ENCODE measurements around the gene TNF. TPM values are rescaled to one million over a fixed set of nuclear protein-coding genes. Genes with fewer than 3 reads are reported as not detected.
A peak's percentile ranks its signal among the peaks of the same experiment; 100 is the strongest.

The TNF gene
- total RNA-seq, 1 donor from 2014 or later: 0.35 TPM

DNA sequence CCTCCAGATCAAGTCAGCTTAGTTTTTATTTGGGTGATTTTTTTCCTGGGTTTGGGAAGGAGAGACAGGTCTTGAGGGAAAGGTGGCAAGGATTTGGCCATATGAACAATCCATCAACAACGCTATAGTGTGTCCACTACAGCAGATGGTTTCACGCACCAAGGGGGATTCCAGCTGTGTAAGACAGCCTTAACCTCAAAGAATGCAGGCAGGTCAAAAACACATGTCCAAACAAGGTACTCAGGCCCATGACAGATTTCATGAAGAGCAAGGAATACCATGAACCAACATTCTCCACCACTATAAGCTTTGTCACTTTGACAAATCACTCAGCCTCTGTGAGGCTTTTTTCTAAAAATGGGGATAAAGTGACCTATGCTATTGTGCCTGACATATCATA, 41.6 kb downstream of the TNF start:
- DNase-seq (no peak), ATAC-seq (no peak)
- intact Hi-C loops (cut with micrococcal nuclease): no loop called here

DNA sequence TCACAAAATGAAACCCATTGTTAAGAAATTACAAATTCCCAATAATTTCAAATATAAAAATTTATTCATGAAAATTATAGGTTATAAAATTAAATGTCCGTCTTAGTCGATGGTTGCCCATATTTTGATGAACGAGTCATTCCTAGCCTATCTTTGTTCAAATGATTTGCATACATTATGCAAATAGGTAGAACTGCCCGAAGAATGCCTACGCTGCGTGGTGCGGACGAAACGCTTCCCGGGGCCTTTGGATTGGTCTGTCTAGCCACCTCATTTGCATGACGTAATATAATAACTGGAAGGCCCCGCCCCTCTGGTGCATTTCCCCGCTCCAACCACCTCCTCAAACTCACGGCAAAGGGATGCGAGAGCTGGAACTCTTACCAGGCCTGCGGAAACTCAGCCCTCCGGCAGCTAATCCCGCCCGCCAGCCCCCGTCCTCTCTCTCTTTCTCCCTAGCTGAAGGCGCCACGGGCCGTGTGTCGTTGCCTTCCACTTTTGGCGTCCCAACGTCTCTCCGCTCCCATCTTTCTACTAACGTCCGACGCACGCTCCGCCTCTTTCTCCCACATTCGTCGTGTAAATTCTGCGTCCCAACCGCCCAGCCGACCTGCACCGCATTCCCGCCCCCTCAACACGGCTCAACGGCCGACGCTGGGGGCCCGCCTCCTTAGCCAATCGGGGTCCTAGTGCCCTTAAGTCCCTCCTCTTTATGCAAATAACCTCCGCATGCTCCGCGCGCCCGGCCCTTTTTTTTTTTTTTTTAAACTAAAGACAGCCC, 44.6 kb downstream of the TNF start:
- DNase-seq: peak; percentile 98
- intact Hi-C loops (cut with micrococcal nuclease): no loop called here
- peak; percentile 93 for ATAC-seq

- no peak for DNase-seq
- peak; percentile 91 for ATAC-seq
Measured at GRCh38 chr6:31620586-31621319, 45.4 kb downstream of the TNF start, which contains the start of gene PRRC2A. TSS of gene PRRC2A (plus strand) at chr6:31620715. CDS start at chr6:31622790, 2,075 bp downstream.

DNA sequence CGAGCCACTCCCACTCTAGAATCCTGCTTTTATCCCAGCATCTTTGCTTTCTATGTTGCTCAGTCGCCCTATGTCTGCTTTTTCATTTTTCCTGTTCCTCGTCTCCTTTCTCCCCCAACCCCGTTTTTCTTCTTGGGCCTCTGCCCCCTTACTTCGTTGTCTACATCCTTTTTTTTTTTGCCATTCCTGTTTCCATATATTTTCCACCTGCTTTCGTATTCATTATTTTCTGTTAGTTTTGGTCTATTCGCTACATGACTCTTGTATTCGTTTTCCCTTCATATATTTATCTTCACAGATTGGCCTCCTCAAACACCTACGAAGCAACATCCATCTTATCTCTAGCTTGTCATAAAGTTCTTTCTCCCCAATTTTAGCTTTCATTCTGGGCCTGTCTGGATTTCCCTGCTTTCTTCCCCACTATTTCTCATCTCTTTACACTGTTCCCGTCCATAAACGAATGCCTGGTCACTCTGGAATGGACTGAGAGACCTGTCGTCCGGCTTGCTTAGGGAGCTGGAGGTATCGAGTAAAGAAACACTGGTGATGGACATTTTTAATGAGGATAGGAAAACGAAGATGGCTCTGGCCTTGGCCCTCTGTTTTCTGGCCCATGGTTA, 46.1 kb downstream of the TNF start:
- DNase-seq (no peak), ATAC-seq (no peak)
- intact Hi-C loops (cut with micrococcal nuclease): no loop called here

More at GRCh38 chr6:31620586-31621319, 45.4 kb downstream of the TNF start, which contains the start of gene PRRC2A:
- intact Hi-C loops (cut with micrococcal nuclease): no loop called here

DNA sequence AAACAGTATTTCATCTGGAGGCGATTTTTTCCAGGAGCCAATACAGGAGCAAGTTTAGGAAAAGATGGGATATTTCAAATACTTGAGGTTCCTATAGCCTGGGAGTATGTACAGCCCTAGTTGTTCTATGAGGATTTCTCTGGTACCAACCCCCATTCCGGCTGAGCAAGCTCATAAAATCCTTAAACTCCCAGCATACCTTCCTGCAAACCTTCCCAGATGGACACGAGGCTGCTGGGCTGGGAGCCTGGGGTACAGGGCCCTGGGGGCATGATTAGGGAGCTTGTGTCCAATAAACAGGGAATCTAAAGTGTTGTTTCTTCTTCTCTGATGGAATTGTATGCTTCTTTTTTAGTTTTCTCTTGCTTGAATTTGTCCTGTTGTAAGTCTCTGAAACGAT, 46.6 kb downstream of the TNF start:
- DNase-seq (no peak), ATAC-seq (no peak)
- intact Hi-C loops (cut with micrococcal nuclease): no loop called here

- ATAC-seq (no peak), DNase-seq (peak; percentile 48)
- intact Hi-C loops (cut with micrococcal nuclease): no loop called here
Measured at GRCh38 chr6:31622684-31623091, 47.3 kb downstream of the TNF start.

DNA sequence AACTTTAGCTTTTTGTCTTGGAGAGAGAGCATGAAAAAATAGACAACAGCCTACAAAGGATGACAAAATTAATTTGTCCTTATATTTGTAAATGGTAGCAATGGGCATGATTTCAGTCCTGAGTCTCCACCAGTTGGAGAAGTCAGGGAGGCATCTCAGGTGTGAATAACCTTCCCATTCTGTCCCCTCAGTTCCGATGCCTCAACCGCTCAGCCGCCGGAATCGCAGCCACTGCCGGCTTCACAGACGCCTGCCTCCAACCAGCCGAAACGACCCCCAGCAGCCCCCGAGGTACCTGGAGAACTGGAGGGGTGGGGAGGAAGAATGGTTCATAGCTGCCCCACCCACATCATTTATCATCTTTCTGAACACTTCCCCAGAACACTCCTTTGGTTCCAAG, 48.7 kb downstream of the TNF start:
- no peak for ATAC-seq
- intact Hi-C loops (cut with micrococcal nuclease): no loop called here
- no peak for DNase-seq

DNA sequence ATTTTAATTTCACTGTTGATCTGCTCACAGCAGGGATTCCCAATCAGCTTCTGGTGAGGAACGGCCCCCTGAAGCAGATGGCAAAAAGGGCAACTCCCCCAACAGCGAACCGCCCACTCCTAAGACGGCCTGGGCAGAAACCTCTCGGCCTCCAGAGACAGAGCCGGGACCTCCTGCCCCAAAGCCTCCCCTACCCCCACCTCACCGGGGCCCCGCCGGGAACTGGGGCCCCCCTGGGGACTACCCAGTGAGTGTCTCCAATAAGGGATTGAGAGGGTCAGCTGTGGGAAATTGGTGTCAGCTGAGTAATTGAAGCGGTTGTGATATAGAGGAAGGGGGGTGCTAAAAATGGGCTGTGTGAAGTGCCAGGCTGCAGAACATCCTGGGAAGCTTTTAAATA, 51.6 kb downstream of the TNF start:
- intact Hi-C loops (cut with micrococcal nuclease): no loop called here
- no peak for ATAC-seq
- DNase-seq: no peak

DNA sequence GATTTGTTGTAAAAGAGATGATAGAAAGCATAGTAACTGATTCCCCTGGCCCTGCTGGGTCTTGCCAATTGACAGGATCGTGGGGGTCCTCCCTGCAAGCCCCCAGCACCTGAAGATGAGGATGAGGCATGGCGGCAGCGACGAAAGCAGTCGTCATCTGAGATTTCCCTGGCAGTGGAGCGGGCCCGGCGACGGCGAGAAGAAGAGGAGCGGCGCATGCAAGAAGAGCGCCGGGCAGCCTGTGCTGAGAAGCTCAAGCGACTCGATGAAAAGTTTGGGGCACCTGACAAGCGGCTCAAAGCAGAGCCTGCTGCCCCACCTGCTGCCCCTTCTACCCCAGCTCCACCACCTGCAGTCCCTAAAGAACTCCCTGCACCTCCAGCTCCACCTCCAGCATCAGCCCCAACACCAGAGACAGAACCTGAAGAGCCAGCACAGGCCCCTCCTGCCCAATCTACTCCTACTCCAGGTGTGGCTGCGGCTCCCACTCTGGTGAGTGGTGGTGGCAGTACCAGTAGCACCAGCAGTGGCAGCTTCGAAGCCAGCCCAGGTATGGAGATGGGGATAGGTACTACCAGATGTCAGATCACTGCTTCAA, 52.4 kb downstream of the TNF start:
- ATAC-seq: no peak
- DNase-seq: no peak
- intact Hi-C loops (cut with micrococcal nuclease): no loop called here

Other genes with a start within 250 kb of the TNF start
- 431 TPM for gene HLA-B, start 218.4 kb upstream of the TNF start, total RNA-seq
- 10.3 TPM for gene MICA, start 172.0 kb upstream of the TNF start, total RNA-seq
- 1.7 TPM for gene MICB, start 77.4 kb upstream of the TNF start, total RNA-seq
- not detected for gene MCCD1, start 46.6 kb upstream of the TNF start, total RNA-seq
- 176 TPM for gene DDX39B, start 33.6 kb upstream of the TNF start, total RNA-seq
- 2.1 TPM for gene ATP6V1G2, start 29.0 kb upstream of the TNF start, total RNA-seq
- gene NFKBIL1, start 28.0 kb upstream of the TNF start, total RNA-seq: 12.7 TPM
- not detected for gene LTA, start 3.3 kb upstream of the TNF start, total RNA-seq
- gene LTB, start 6.9 kb downstream of the TNF start, total RNA-seq: 0.40 TPM
- gene LST1, start 10.7 kb downstream of the TNF start, total RNA-seq: 6.9 TPM
- gene NCR3, start 17.4 kb downstream of the TNF start, total RNA-seq: not detected
- 15.5 TPM for gene AIF1, start 39.7 kb downstream of the TNF start, total RNA-seq
- 76.9 TPM for gene PRRC2A, start 45.1 kb downstream of the TNF start, total RNA-seq
- gene BAG6, start 77.1 kb downstream of the TNF start, total RNA-seq: 283 TPM
- gene APOM, start 80.3 kb downstream of the TNF start, total RNA-seq: 2.4 TPM
- 18.6 TPM for gene C6orf47, start 85.2 kb downstream of the TNF start, total RNA-seq
- 19.2 TPM for gene GPANK1, start 89.4 kb downstream of the TNF start, total RNA-seq
- gene CSNK2B, start 90.5 kb downstream of the TNF start, total RNA-seq: 111 TPM
- 3.9 TPM for gene LY6G5B, start 94.4 kb downstream of the TNF start, total RNA-seq
- gene LY6G5C, start 105.5 kb downstream of the TNF start, total RNA-seq: 1.8 TPM
- gene ABHD16A, start 127.8 kb downstream of the TNF start, total RNA-seq: 29.0 TPM
- gene LY6G6F, start 131.3 kb downstream of the TNF start, total RNA-seq: not detected
- not detected for gene LY6G6D, start 139.8 kb downstream of the TNF start, total RNA-seq
- gene LY6G6C, start 146.2 kb downstream of the TNF start, total RNA-seq: not detected
- gene MPIG6B, start 147.8 kb downstream of the TNF start, total RNA-seq: 0.52 TPM
- gene DDAH2, start 153.7 kb downstream of the TNF start, total RNA-seq: 27.6 TPM
- gene CLIC1, start 161.0 kb downstream of the TNF start, total RNA-seq: 77.4 TPM
- 1.3 TPM for gene MSH5, start 164.4 kb downstream of the TNF start, total RNA-seq
- gene SAPCD1, start 187.1 kb downstream of the TNF start, total RNA-seq: 0.47 TPM
- gene VWA7, start 201.8 kb downstream of the TNF start, total RNA-seq: 12.8 TPM
- 22.5 TPM for gene VARS1, start 220.2 kb downstream of the TNF start, total RNA-seq
- 20.1 TPM for gene LSM2, start 231.4 kb downstream of the TNF start, total RNA-seq
- 2.0 TPM for gene HSPA1L, start 239.7 kb downstream of the TNF start, total RNA-seq
- gene HSPA1A, start 240.0 kb downstream of the TNF start, total RNA-seq: 341 TPM